CD4-positive, alpha-beta T cell (primary cell): ENCODE measurements around the gene CADM2. TPM values are rescaled to one million over a fixed set of nuclear protein-coding genes. Genes with fewer than 3 reads are reported as not detected.

Source experiments
- ATAC-seq: fragments of 200-7000 bp; cut with Tn5 transposase; one replicate; pipeline ENCODE4 v1.10.0; 2022; ENCODE audit warnings: mild to moderate bottlenecking; ENCODE audit not compliant: poor library complexity
- CTCF ChIA-PET: fragments of 350-600 bp; sonication (Branson Sonifier 250); formaldehyde crosslinking; loops from one replicate; lab custom pipeline; 2021; ENCODE audit warnings: antibody characterized with exemption, inconsistent platforms; lab: Charles Lee
- POLR2A ChIA-PET: fragments of 350-600 bp; sonication (Branson Sonifier 250); formaldehyde crosslinking; loops from one replicate; lab custom pipeline; 2021; ENCODE audit warnings: antibody characterized with exemption, inconsistent platforms; lab: Charles Lee
- DNase-seq, 14 experiments: peaks; one replicate each; pipeline ENCODE4 v3.0.0-alpha.2; 2013 to 2020; ENCODE audit warnings: mixed read lengths in 2 of 14
- H3K27ac ChIP-seq, 2 donors: one replicate each; pipeline versions ENCODE4 v1.5.1 to v1.7.0; 2013; ENCODE audit warnings: low read length in 2 of 2, low read depth in 1 of 2, mild to moderate bottlenecking in 1 of 2
- H3K27me3 ChIP-seq, 2 experiments: 1 replicate in 1 of 2; 2 replicates in 1 of 2; pipeline versions ENCODE4 v1.6.1 to v1.7.0; 2013; ENCODE audit warnings: low read length in 2 of 2, control low read depth in 1 of 2, mild to moderate bottlenecking in 1 of 2, moderate library complexity in 1 of 2; ENCODE audit not compliant: insufficient read depth in 2 of 2, control insufficient read depth in 1 of 2
- H3K36me3 ChIP-seq: one replicate; pipeline ENCODE4 v1.6.1; 2013; ENCODE audit warnings: low read length, control low read depth; ENCODE audit not compliant: insufficient read depth
- H3K4me1 ChIP-seq: one replicate; pipeline ENCODE4 v1.6.1; 2013; ENCODE audit warnings: low read length, control low read depth; ENCODE audit not compliant: insufficient read depth
- H3K4me3 ChIP-seq: one replicate; pipeline ENCODE4 v1.5.1; 2013; ENCODE audit warnings: mild to moderate bottlenecking, low read length, moderate library complexity
- H3K9me3 ChIP-seq, 2 experiments: 1 replicate in 1 of 2; 2 replicates in 1 of 2; pipeline versions ENCODE4 v1.6.1 to v1.7.0; 2013; ENCODE audit warnings: low read length in 2 of 2, mild to moderate bottlenecking in 2 of 2, control low read depth in 1 of 2, moderate library complexity in 1 of 2; ENCODE audit not compliant: control insufficient read depth in 1 of 2, insufficient read depth in 1 of 2
- H3K27ac Mint-ChIP-seq: one replicate; pipeline ENCODE4 v1.8.0; 2020; ENCODE audit warnings: mixed read lengths
- H3K27me3 Mint-ChIP-seq: one replicate; pipeline ENCODE4 v1.8.0; 2021; ENCODE audit warnings: mixed read lengths
- H3K36me3 Mint-ChIP-seq: one replicate; pipeline ENCODE4 v1.8.0; 2021; ENCODE audit warnings: low read depth, mixed read lengths
- H3K4me1 Mint-ChIP-seq: one replicate; pipeline ENCODE4 v1.8.0; 2021; ENCODE audit warnings: low read depth, mixed read lengths
- H3K4me3 Mint-ChIP-seq: one replicate; pipeline ENCODE4 v1.8.0; 2020; ENCODE audit warnings: mild to moderate bottlenecking, mixed read lengths
- H3K9me3 Mint-ChIP-seq: one replicate; pipeline ENCODE4 v1.8.0; 2020; ENCODE audit warnings: mixed read lengths
- intact Hi-C, 2 experiments: fragments of 100-400 bp; cut with DNase I in 1 of 2; cut with micrococcal nuclease in 1 of 2; formaldehyde crosslinking; loops; one replicate each; pipeline versions ENCODE4 v1.15.1 to v1.9.0; 2023 to 2025; cut with DNase I, micrococcal nuclease
- total RNA-seq, 174 experiments: library from RNA in 2 of 174; stranded (reverse) in 2 of 174; gene quantifications; one replicate each; pipeline ENCODE4 v1.2.3 and lab custom pipeline; 2021 to 2026
- TF ChIP-seq, protein P1 (sequence below): fragments of 200-600 bp; IDR thresholded peaks from one replicate; pipeline ENCODE4 v1.8.0; 2022; ENCODE audit warnings: antibody characterized with exemption, mild to moderate bottlenecking

Gene CADM2
- total RNA-seq, 2 experiments from 2014 or later = 0.03 to 0.11 TPM

DNA sequence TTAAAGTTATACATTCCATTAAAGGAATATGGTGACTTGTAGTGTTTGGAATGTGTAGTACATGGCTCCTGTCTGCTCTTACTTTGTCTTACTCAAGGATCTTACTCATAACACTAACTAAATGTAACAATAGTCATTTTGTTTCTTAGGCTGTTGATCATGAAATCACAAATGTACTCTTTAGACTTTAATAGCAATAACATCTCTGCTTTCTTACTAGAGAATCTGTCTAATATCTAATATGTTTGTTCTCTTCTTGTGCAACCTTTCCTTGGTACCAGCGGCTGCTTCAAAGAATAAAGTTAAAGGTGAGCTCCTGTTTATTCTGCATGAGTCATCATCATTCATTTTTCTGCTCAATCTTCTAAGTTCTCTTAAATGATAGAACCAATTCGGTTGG, 767.5 kb downstream of the CADM2 start:
- no peak overlapping the region for H3K4me3 Mint-ChIP-seq
- DNase-seq (no peak), ATAC-seq (no peak)
- H3K9me3 ChIP-seq = peaks cover 0 to 5% of the 10 kb centered on the region in 2 experiments
- POLR2A ChIA-PET = no interaction called here
- H3K27ac Mint-ChIP-seq = no peak overlapping the region
- TF ChIP-seq, protein P1, sequence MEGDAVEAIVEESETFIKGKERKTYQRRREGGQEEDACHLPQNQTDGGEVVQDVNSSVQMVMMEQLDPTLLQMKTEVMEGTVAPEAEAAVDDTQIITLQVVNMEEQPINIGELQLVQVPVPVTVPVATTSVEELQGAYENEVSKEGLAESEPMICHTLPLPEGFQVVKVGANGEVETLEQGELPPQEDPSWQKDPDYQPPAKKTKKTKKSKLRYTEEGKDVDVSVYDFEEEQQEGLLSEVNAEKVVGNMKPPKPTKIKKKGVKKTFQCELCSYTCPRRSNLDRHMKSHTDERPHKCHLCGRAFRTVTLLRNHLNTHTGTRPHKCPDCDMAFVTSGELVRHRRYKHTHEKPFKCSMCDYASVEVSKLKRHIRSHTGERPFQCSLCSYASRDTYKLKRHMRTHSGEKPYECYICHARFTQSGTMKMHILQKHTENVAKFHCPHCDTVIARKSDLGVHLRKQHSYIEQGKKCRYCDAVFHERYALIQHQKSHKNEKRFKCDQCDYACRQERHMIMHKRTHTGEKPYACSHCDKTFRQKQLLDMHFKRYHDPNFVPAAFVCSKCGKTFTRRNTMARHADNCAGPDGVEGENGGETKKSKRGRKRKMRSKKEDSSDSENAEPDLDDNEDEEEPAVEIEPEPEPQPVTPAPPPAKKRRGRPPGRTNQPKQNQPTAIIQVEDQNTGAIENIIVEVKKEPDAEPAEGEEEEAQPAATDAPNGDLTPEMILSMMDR = no peak
- no peak overlapping the region for H3K4me3 ChIP-seq
- no peaks in the 10 kb centered on the region for H3K27me3 Mint-ChIP-seq
- no peaks in the 10 kb centered on the region for H3K36me3 Mint-ChIP-seq
- CTCF ChIA-PET = no interaction called here
- H3K9me3 Mint-ChIP-seq = peaks cover 4% of the 10 kb centered on the region
- no peak overlapping the region for H3K27ac ChIP-seq
- H3K4me1 ChIP-seq = no peaks in the 10 kb centered on the region
- intact Hi-C loops = no loop called here
- H3K27me3 ChIP-seq = no peaks in the 10 kb centered on the region
- H3K4me1 Mint-ChIP-seq = no peaks in the 10 kb centered on the region
- H3K36me3 ChIP-seq = no peaks in the 10 kb centered on the region

DNA sequence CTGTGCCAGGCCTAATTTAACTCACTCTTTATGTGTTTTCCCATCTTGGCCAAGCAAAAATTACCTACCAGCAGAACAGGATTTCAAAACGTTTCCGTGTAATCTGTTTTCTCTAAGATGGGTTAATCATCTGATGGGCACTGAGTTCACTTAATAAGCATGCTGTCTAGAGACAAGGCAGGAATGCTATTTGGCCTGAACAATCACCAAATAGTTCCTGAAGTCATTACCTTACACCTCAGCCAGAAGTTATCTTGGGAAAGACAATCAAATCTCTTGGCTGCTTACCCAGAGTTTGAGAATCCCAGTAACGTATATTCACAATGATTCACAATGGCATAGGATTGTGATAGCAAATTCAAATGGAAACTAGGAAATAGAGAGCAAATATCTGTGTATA, 779.1 kb downstream of the CADM2 start:
- intact Hi-C loops = no loop called here
- no peak overlapping the region for H3K4me3 Mint-ChIP-seq
- no peaks in the 10 kb centered on the region for H3K36me3 Mint-ChIP-seq
- ChIA-PET CTCF (no interaction called here), POLR2A (no interaction called here)
- H3K9me3 Mint-ChIP-seq = peaks cover 2% of the 10 kb centered on the region
- Histone ChIP-seq H3K27ac (no peak overlapping the region), H3K4me3 (no peak overlapping the region), H3K36me3 (no peaks in the 10 kb centered on the region), H3K4me1 (no peaks in the 10 kb centered on the region), H3K27me3 (no peaks in the 10 kb centered on the region), H3K9me3 (peaks cover 0 to 4% of the 10 kb centered on the region in 2 experiments)
- H3K4me1 Mint-ChIP-seq = no peaks in the 10 kb centered on the region
- H3K27me3 Mint-ChIP-seq = no peaks in the 10 kb centered on the region
- TF ChIP-seq, protein P1 = no peak
- no peak for DNase-seq
- H3K27ac Mint-ChIP-seq = no peak overlapping the region
- no peak for ATAC-seq

DNA sequence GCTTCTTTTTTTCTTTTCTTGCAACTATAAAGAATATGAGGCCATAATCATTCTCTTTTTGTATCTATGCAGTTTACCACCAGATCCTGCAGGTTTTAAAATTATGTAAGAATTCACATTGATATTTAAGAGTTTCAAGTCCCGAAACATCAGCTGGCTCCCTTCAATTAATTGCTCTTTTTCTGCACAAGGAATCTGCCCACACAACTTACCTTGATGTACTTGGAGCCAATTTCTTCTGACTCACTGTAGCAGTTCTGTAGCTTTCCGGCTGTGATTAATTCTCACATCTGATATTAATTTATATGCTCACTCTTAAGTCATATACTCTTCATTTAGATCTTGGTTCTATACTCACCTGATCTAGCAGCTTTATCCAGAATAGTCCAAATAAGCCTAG, 781.8 kb downstream of the CADM2 start:
- H3K27ac Mint-ChIP-seq = no peak overlapping the region
- TF ChIP-seq, protein P1 = no peak
- Histone ChIP-seq H3K36me3 (no peaks in the 10 kb centered on the region), H3K27me3 (no peaks in the 10 kb centered on the region), H3K4me1 (no peaks in the 10 kb centered on the region), H3K27ac (no peak overlapping the region), H3K4me3 (no peak overlapping the region), H3K9me3 (peaks cover 0 to 4% of the 10 kb centered on the region in 2 experiments)
- no peak overlapping the region for H3K4me3 Mint-ChIP-seq
- intact Hi-C loops = no loop called here
- no peaks in the 10 kb centered on the region for H3K4me1 Mint-ChIP-seq
- ChIA-PET POLR2A (no interaction called here), CTCF (no interaction called here)
- ATAC-seq = no peak
- H3K36me3 Mint-ChIP-seq = no peaks in the 10 kb centered on the region
- DNase-seq = no peak
- peaks cover 9% of the 10 kb centered on the region for H3K9me3 Mint-ChIP-seq
- H3K27me3 Mint-ChIP-seq = no peaks in the 10 kb centered on the region
